HUDEP-2 (cell line): ENCODE data around the gene SOCS3.
A peak's percentile ranks its signal among the peaks of the same experiment; 100 is the strongest.

ENCODE experiments used
- DNase-seq, 76 experiments: peaks; one replicate each; lab custom pipeline; 2025; ENCODE audit not compliant: unreplicated experiment in 76 of 76; lab: John Stamatoyannopoulos, UW

The SOCS3 gene, protein sequence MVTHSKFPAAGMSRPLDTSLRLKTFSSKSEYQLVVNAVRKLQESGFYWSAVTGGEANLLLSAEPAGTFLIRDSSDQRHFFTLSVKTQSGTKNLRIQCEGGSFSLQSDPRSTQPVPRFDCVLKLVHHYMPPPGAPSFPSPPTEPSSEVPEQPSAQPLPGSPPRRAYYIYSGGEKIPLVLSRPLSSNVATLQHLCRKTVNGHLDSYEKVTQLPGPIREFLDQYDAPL

DNA sequence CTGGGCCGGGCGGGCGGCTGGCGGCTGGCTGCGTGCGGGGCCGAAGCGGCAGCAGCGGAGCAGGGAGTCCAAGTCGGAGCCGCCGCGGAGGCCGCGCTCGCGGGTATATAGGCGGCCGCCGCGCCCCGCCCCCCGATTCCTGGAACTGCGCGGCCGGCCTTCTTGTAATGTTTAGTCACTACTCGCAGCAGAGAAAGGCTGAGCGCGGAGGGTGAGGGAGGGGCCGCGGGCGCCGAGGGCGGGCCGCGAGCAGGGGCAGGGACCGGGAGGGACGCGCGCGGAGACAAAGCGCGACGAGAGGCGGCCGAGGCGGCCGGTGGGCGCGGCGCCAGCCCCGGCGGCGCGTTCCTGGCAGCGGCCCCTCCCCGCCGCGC, at the start of gene SOCS3:
Gene SOCS3, minus strand, starts transcription at position 81 of the 374 bp plus-strand sequence. CDS start 982 bp downstream, outside the sequence.
- DNase-seq = peak in 73 of 76 experiments; percentile 29 to 95 (median 85)

DNA sequence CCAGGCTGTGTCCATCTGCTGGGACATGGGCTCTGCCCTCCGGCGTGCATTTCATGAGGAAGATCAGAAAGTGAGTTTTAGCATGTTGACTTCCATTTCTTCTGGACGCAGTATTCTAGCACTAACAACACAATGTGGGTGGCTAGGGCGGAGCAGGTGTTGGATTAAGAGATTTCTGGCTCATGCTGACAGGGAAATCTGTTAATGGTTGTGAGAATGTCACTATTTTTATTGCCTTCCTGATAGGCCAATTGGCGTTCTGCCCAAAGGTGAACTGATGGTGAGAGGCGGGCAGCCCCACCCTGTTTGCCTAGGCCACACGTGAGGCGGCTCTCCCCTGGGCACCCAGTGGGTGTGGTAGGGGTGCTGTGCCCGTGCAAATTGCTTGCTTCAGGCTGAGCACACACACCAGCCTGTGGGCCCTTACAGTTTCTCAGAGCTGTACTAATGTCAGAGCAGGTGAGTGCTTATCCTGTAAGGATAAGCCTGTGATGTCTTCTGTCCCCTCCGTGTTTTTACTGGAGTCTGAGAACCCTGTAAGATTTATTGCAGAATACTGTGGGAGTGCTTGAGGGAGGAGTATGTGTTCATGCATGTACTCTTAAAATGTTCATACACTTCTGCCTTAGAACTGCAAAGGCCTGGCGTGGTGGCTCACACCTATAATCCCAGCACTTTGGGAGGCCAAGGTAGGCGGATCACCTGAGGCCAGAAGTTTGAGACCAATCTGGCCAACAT, 49.5 kb upstream of the SOCS3 start:
- DNase-seq = no peak

DNA sequence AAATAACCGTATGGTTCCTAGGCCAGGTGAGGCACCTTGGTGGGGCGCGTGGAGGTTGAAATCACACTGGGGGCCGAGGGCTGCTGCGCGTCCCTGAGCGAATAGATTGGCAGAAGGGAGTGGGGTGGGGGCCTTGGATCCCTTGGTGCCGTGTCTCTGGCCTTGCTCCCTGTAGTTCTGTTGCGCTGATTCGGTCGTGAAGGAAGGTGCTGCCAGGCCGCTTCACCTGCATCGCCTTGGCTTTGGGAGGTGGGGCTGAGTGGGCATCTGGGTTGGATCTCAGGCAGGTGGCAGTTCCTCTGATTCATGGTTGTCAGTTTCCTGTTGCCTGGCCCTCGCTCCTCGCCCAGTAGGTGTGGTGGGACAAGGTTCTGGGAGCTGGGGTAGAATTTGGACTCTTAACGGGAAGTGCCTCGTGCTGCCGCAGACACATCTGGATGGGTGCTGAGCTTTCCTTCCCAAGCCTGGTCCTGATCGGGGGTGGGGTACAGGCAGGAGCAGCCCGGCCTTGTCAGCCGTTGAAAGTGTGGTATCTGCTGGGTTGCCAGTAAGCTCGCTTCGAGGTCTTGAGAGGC, 48.7 kb upstream of the SOCS3 start:
- DNase-seq = no peak

DNA sequence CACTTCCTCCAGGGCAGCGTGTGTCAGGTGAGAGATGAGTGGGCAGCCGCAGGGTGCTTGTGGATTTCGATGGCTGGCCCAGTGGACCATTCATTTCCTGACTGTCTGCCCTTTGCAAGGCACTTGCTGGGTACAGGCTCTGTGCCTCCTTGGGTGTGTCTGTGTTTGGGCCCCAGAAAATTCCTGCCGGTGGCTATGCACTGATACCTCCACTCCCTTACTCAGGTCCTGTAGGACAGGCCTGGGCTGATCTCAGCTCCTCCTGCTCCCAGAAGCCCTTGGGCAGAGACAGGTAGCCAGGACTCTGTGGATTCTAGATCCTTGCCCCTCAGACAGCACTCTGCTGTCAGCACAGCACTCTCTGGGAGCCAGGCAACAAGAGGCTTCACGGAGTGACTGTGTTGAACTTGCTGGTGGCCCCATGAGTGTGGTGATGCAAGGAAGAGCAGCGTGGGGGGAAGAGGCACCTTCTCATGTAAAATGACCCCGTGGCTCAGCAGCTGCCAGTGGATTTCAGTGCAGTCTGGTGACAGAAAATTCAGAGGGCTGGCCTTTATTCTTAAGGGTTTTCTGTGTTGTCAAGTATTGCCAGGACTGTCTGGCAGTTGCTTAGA, 47.6 kb upstream of the SOCS3 start:
- no peak for DNase-seq

DNA sequence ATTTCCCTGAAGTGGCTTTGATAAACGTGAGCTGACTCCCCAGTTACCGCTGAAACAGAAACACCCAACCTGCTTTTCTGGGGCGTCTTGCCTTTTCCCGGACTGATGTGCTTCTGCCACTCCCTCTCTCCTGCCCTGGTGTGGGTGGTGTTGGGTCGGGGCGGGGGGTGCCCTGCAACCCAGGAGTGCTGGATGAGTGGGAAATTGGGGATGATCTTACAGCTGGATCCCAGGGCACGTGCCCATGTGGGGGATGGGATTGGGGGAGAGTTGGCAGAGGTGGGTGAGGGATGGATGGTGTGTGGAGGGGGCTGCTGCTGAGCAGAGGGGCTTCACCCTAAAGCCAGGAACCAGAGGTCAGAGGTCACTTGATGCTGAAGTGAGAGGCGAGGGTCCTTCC, 47.0 kb upstream of the SOCS3 start:
- no peak for DNase-seq

DNA sequence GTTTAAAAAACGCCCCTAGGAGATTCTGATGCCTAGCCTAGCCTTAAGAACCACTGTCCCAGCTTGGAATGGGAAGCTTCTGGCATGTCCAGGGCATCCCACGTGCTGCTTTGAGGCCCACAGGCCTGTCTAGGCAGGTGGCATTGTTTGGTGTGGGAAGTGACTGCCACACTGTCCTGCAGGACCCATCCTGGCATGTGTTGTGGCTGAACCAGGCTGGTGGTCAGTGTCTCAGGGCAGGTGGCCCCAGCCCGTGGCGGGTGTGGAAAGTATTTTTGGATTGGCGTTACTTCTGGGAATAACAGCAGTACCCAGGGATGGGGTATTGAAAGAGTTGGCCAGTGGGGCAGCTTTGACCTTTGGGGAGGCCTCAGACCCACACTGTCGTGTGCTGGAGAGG, 46.5 kb upstream of the SOCS3 start:
- DNase-seq = no peak

DNA sequence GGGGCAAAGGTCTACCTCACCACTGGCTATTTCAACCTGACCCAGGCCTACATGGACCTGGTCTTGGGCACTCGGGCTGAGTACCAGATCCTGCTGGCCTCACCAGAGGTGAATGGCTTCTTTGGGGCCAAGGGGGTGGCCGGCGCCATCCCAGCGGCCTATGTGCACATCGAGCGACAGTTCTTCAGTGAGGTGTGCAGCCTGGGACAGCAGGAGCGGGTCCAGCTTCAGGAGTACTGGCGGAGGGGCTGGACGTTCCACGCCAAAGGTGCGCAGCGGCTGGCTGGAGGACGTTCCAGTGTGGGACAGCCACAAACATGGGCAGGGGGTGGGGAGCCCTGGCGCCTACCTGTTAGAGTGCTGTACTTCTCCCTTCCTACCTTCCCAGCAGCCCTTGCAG, 43.9 kb upstream of the SOCS3 start:
- no peak for DNase-seq

DNA sequence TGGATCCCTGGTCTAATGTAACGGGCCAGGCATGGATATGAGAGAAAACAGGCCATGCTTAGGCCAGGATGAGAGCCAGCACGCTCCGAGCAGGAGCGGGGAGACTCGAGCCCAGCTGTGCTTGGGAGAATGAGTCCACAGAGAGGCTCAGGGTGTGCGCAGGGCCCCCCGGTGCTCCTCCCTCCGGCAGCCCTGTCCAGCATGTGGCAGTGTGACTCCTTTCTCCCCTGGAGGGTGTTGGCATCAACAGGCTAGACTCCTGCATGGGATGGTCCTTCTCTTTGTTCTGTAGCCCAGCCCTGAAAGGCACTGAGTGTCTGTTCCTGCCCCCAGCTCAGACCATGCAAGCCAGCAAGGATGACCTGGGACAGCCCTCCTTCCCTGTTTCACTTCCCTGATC, 42.0 kb upstream of the SOCS3 start:
- no peak for DNase-seq

DNA sequence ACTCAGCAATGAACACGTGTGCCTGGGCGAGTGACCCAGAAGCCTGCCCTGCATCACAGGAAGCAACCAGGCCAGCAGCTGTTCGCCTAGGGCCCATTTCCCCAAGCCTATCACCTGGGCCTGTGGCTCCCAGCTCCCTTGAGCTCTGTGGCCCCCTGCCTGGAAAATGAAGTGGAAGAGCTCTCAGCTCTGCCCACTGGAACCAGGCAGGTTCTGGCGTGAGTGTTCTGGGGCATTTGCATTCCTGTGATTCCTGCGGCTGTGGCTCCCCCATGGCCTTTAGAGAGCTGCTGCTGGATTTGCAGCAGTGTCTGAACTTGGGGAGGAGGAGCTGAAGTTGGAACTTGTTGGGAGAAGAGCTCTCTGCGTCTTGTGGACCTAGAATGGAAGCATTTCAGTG, 41.4 kb upstream of the SOCS3 start:
- no peak for DNase-seq

DNA sequence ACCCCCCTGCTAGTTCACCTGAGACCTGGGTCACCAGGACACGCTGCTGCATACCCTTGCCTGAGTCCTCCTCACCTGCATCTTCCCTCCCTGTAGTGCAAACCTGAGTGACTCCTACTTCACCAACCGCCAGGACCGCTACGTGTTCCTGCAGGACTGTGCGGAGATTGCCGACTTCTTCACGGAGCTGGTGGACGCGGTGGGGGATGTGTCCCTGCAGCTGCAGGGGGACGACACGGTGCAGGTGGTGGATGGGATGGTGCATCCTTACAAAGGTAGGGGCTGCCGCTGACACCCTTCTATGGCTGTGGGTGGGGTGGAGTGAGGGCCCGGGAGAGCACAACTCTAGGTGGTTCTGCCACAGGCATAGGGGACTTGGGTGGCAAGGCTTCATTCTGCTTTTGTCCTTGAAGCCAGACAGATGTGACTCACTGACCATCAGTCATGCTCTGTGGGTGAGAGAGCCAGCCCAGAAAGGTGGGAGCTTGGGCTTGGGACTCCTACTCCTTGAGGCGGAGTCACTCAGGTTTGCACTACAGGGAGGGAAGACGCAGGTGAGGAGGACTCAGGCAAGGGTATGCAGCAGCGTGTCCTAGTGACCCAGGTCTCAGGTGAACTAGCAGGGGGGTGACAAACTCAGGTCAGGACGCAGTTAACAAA, 40.8 kb upstream of the SOCS3 start:
- DNase-seq = no peak

DNA sequence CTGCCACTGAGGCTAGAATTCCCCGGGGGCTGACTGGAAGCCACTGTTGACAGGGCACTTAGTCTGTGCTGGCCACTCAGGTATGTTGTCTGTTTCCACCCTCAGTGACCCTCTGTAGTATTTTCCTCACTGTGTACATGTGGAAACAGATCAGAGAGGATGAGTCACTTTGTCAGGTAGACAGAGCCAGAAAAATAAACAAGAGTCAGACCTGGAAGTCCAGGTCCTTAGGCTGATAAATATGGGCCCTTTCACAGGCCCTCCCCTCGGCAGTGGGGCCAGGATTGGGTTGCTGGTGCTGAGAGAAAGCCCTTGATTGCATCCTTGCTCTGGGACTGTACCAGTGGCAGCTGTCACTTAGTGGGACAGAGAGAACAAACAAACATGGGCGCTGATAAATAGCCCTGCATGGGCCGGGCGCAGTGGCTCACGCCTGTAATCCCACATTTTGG, 39.8 kb upstream of the SOCS3 start:
- no peak for DNase-seq

DNA sequence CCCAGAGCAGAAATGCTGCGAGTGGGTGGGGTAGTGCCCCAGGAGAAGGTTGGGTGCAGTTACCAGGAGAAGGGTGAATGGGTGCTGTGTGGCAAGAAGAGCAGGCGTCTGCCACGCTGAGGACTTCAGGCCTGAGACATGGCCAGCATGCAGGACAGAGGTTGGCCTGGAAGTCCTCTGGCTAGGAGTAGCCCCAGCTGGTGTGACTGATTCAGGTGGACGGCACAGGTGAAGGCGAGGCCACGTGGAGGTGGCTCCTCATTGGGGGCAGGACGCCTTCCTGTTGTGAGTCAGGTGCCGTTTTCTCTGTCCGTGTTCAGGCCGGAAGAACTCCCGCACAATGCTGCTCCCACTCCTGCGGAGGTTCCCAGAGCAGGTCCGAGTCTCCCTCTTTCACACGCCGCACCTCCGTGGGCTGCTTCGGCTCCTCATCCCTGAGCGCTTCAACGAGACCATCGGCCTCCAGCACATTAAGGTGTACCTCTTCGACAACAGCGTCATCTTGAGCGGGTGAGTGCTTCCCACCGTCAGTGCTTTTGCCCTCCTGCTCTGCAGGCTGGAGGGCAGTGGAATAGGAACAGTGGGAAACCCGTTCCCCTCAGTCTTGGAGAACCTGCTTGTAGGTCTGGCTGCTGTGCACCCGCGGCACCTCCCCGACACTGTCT, 39.3 kb upstream of the SOCS3 start:
- no peak for DNase-seq

DNA sequence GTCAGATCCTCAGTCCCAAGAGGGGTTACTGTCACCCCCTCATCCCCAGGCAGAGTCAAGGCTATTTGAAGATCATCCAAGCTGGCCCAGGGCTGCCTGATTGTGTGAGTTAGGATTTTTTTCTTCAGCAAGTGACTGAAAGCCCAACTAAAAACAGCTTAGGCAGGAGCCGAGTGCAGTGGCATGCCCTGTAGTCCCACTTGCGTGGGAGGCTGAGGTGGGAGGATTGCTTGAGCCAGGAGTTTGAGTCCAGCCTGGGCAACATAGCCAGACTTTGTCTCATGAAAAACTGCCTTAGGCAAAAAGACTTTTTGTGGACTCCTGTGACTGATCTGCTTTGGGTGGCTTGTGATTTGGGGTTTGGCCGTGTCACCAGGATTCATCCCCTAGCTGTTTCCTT, 38.5 kb upstream of the SOCS3 start:
- no peak for DNase-seq

DNA sequence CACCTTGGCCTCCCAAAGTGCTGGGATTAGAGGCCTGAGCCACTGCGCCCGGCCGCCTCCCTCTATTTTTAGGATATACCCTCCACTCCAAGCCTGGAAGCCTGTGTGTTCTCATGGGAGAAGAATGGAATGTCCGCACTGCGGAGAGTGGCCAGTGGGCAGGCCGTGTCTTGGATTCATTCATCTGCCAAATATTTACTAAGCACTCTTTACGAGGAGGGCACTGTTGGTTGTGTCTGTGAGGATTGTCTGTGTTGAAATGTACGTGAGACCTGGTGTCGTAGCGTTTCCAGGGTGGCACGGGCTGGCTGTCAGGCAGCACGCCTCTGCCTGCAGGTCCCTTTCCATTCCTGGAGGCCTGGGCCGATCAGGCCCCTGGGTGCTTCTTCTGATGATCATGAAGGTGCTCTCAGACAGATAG, 37.8 kb upstream of the SOCS3 start:
- DNase-seq = no peak

DNA sequence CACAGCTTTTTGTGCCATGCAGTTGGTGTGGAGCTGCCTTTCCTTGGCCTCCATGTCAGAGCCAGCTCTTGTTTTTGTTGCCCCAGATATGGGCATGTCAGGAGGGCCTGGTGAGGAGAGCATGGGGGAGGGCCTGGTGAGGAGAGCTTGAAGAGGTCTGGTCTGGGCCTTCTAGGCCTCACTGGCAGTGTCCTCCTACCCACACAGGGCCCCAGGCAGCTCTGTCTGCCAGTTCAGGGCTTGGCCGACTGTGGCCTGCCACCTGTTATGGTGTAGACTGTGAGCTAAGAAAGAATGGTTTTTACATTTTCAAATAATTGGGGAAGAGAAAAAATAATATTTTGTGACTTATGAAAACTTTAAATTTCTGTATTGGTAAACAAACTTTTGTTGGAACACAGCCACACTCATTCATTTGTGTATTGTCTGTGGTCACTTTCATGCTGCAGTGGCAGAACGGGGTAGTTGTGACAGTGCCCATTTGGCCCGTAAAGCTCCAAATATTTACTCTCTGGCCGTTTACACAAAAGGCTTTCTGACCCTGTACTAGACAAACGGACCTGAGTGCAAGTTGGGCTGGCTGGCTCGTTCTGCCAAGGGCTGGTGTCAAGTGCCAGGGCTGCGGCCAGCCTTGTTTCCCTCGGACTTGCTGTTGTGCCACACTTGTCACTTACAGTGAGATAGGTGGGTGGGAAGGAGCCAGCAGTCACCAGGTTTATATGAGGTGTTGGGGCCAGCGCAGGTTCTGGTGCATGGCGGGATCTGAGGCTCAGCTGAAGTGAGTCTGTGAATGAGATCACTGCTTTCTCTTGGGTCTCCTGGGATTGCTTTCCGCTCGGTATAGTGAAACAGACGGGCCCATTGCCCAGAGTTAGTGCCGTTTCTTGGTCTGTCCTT, 36.8 kb upstream of the SOCS3 start:
- DNase-seq = no peak

DNA sequence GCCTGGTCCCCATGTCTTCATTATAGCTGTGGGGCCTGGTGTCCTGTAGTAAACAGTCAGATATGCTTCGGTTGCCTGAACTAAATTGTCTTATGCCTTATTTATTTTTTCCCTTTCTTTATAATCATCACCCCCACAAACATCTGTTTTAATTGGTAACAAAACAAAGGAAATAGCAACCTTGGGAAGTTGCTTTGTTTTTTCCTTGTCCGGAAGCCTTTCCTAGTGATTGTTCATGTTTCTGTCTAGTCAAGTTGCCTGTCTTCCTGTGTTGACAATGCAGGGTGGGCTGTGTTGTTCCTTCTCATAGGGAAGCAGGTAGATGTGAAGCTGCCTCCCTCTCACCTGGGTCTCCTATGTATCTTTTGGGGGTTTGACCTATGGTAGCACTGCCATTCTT, 35.3 kb upstream of the SOCS3 start:
- no peak for DNase-seq

DNA sequence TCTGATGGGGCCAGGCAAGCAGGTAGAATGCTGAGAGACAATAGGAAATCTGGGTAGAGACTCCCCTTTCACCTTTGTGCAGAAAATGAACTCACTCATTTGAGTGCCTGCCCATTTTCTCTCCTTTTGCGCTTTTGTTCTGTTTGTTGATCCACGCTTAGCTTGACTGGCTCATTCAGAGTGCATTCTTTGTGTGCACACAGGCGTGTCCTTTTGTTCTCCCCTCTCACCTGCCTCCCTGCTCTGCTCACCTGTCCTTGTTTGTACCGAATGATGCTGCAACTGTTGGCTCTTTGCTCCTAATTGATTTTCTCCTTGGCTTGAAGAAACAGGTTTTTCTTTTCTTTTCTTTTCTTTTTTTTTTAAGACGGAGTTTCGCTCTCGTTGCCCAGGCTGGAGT, 34.3 kb upstream of the SOCS3 start:
- DNase-seq = no peak

DNA sequence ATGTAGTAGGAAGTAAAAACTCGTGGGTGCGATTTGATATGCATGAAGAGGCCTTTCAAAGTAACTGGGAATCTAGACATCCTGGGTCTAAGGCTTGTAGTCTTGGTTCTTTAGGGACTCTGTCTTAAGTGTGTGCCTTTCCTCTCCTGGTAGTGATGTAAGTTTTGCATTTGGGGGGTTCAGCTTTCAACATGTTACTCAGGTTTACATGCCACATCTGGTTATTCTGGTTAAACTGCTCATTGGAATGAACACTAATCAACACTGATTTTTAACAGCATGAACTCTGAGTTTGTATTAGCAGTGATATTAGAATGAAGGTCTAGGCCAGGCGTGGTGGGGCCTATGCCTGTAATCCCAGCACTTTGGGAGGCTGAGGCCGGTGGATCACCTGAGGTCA, 33.7 kb upstream of the SOCS3 start:
- DNase-seq = no peak

DNA sequence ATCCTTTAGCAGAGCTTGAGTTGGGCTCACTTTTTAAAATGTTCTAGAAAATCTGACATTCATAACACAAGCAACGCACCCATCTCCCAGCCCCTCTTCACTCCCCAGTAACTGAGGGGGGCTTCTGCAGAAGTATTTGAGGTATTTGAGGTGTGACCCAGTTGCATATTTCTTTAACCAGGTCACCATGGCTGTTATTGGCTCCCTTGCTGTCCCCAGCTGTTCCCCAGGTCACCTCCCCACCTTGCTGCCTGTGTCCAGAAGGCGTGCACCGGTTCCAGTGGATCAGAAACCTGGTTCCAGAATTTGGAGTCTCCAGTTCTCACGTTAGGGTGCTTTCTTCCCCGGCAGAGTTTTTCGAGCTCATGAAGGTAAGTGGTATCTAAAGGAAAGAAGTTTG, 32.4 kb upstream of the SOCS3 start:
- DNase-seq = no peak

DNA sequence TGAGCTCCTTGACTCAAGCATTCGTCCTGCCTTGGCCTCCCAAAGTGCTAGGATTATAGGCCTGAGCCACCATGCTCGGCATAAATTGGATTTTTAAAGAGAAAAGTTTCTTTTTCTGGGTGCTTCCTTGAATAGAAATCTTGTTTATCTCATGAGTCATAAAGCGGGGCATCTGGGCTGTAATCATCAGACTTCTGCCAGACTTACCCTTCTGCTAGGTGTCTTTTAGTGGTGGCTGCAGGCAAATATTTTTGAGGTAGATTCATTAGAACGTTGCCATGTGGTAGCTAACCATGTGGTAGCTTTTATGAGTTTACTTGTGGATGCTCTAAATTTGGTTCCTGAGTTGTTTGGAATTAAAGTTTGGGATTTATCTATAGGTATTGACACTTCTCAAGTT, 32.0 kb upstream of the SOCS3 start:
- no peak for DNase-seq
